Measurements from ENCODE around the gene SPNS2.
A peak's percentile ranks its signal among the peaks of the same experiment; 100 is the strongest.

The SPNS2 gene

DNA sequence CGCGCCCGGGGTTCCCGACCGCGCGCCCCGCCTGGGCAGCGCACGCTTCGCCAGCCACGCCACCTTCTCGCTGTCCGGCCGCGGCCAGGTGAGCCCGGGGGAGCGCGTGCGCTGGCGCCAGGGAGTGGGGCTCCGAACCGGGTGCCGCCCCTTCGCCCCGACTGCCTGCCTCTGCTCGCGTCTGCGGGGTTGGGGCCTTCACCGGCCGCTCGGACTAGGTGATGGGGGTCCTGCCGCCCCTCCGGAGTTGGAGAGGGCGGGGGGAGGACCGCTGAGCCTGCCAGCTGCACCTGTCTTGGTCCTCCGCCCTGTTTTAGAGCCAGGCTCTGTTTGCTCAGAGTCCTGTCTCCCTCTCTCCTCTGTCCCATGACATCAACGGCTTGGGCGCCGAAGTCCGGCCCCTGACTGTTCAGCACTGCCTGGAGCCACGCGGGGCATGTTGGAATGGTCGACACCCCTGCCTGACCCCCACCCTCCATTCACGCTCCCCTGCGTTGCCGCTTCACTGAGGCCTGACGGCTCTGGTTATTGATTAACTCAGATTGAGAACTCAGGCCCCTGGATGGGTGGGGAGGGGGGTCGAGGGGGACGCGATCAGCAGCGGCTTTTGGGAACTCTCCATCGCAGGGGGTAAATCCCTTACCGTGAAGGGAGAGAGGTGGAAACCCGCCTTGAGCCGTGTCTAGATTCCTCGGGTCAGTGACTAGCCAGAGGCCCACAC, 86.4 kb downstream of the SPNS2 start:
- DNase-seq: peak in 1 of 56 donors; percentile 28

DNA sequence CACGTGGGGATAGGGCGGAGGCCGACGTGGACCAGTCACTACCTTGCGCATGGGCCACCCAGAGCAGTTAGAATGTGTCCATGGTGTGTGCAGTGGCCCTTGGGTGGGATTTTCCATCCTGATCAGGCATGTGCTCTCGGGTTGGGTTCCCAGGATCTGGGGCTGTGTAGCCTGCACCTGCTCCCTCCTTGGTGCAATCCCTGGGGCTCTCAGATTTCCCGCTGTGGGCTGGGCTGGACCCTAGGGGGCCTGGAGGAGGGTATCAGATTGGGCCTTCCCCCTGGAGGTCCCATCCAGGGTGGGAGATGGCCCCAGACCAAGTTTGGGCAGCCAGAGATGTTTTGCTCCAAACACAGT, 86.9 kb downstream of the SPNS2 start:
- DNase-seq: no peak

GRCh38 chr17:4586043-4586442, 87.4 kb downstream of the SPNS2 start:
- no peak for DNase-seq

GRCh38 chr17:4587195-4587594, 88.5 kb downstream of the SPNS2 start:
- no peak for DNase-seq

GRCh38 chr17:4587803-4588202, 89.1 kb downstream of the SPNS2 start:
- DNase-seq: no peak

- DNase-seq: no peak
Measured at GRCh38 chr17:4588391-4588790, 89.7 kb downstream of the SPNS2 start.
